GM13976 (cell line): ENCODE data around the gene HSPA1A.
A peak's percentile ranks its signal among the peaks of the same experiment; 100 is the strongest.

Experiments used
- DNase-seq: peaks from one replicate; pipeline ENCODE4 v3.0.0; 2012; ENCODE audit warnings: low spot score
- in situ Hi-C: fragments of 300-500 bp; cut with MboI; formaldehyde crosslinking; loops from one replicate; pipeline ENCODE4 v1.12.0; 2022; ENCODE audit warnings: low sequenced_read_pairs, mixed read lengths, inconsistent platforms; ENCODE audit not compliant: unreplicated experiment
- TF ChIP-seq, protein P1 (sequence below): IDR thresholded peaks from 2 replicates; pipeline ENCODE4 v1.5.1; 2012; ENCODE audit warnings: borderline replicate concordance, mild to moderate bottlenecking; ENCODE audit not compliant: insufficient read depth; ENCODE audit errors: extremely low read depth, missing control alignments, control extremely low read depth

The HSPA1A gene

DNA sequence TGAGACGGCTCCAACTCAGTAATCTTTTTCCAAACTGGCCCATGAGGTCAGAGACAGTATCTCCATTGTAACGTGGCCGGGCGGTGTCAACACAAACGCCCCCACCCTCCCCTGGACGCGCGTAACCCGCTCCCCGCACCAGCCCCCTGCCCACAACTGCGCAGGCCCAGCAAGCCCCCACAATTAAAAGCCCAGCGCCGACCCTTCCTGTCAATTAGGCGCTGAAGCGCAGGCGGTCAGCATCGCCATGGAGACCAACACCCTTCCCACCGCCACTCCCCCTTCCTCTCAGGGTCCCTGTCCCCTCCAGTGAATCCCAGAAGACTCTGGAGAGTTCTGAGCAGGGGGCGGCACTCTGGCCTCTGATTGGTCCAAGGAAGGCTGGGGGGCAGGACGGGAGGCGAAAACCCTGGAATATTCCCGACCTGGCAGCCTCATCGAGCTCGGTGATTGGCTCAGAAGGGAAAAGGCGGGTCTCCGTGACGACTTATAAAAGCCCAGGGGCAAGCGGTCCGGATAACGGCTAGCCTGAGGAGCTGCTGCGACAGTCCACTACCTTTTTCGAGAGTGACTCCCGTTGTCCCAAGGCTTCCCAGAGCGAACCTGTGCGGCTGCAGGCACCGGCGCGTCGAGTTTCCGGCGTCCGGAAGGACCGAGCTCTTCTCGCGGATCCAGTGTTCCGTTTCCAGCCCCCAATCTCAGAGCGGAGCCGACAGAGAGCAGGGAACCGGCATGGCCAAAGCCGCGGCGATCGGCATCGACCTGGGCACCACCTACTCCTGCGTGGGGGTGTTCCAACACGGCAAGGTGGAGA lies at the start of gene HSPA1A, which contains the start of gene HSPA1L:
Gene HSPA1A, plus strand, starts transcription at position 519 of the 814 bp plus-strand sequence. Its CDS starts 214 bp downstream, at position 733.
Gene HSPA1L, minus strand, starts transcription at position 259 of the 814 bp plus-strand sequence. CDS start 3,311 bp downstream, outside the sequence.
- TF ChIP-seq, protein P1, sequence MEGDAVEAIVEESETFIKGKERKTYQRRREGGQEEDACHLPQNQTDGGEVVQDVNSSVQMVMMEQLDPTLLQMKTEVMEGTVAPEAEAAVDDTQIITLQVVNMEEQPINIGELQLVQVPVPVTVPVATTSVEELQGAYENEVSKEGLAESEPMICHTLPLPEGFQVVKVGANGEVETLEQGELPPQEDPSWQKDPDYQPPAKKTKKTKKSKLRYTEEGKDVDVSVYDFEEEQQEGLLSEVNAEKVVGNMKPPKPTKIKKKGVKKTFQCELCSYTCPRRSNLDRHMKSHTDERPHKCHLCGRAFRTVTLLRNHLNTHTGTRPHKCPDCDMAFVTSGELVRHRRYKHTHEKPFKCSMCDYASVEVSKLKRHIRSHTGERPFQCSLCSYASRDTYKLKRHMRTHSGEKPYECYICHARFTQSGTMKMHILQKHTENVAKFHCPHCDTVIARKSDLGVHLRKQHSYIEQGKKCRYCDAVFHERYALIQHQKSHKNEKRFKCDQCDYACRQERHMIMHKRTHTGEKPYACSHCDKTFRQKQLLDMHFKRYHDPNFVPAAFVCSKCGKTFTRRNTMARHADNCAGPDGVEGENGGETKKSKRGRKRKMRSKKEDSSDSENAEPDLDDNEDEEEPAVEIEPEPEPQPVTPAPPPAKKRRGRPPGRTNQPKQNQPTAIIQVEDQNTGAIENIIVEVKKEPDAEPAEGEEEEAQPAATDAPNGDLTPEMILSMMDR = no peak
- DNase-seq = peak; percentile 88
- in situ Hi-C loops = no loop called here

GRCh38 chr6:31765559-31765909 lies 49.8 kb upstream of the HSPA1A start:
- TF ChIP-seq, protein P1 = no peak
- DNase-seq = no peak
- in situ Hi-C loops = no loop called here

GRCh38 chr6:31765910-31766794 lies 49.2 kb upstream of the HSPA1A start:
- in situ Hi-C loops = no loop called here
- TF ChIP-seq, protein P1 = no peak
- no peak for DNase-seq

GRCh38 chr6:31767096-31767645 lies 48.2 kb upstream of the HSPA1A start:
- DNase-seq = no peak
- TF ChIP-seq, protein P1 = no peak
- in situ Hi-C loops = no loop called here

GRCh38 chr6:31768363-31769257 lies 46.7 kb upstream of the HSPA1A start:
- DNase-seq = no peak
- TF ChIP-seq, protein P1 = no peak
- in situ Hi-C loops = no loop called here
